HEK293 (cell line): ENCODE data around the gene CNOT6L.

ENCODE experiments used
- CTCF ChIA-PET: fragments of 350-600 bp; formaldehyde crosslinking; extraction: SDS; loops from one replicate; lab custom pipeline; 2021; ENCODE audit warnings: antibody characterized with exemption; lab: Yijun Ruan, JAX
- POLR2A ChIA-PET: fragments of 300-600 bp; formaldehyde crosslinking; extraction: SDS; loops from one replicate; lab custom pipeline; 2020; ENCODE audit warnings: antibody characterized with exemption, inconsistent platforms; lab: Yijun Ruan, JAX
- H3K27ac ChIP-seq: fragments of 200-500 bp; sonication (Bioruptor generic); 2 replicates; pipeline ENCODE4 v1.5.1; 2014; ENCODE audit warnings: low read depth, low read length, control low read depth, inconsistent platforms; ENCODE audit errors: extremely low read depth
- H3K36me3 ChIP-seq, 2 experiments: fragments of 200-500 bp in 1 of 2; sonication (Bioruptor generic) in 1 of 2; 1 replicate in 1 of 2; 2 replicates in 1 of 2; pipeline ENCODE4 v1.5.1; 2014 to 2017; ENCODE audit warnings: inconsistent platforms in 2 of 2, low read length in 2 of 2; ENCODE audit not compliant: control insufficient read depth in 2 of 2, insufficient read depth in 1 of 2
- H3K4me1 ChIP-seq: fragments of 200-500 bp; sonication (Bioruptor generic); 2 replicates; pipeline ENCODE4 v1.5.1; 2014; ENCODE audit warnings: mild to moderate bottlenecking, low read length, inconsistent platforms; ENCODE audit not compliant: control insufficient read depth, insufficient read depth
- H3K4me3 ChIP-seq: 2 replicates; pipeline ENCODE4 v1.5.1; 2011; ENCODE audit warnings: low read depth, mild to moderate bottlenecking, control low read depth, low read length, moderate library complexity
- H3K9me3 ChIP-seq: fragments of 200-500 bp; sonication (Bioruptor generic); 2 replicates; pipeline ENCODE4 v1.5.1; 2014; ENCODE audit warnings: low read depth, low read length, inconsistent platforms; ENCODE audit not compliant: control insufficient read depth, insufficient read depth
- MYNN ChIP-seq: fragments of 450-650 bp; formaldehyde crosslinking; IDR thresholded peaks from 2 replicates; pipeline ENCODE4 v1.5.1; 2016; ENCODE audit warnings: missing biosample characterization, missing genetic modification characterization, borderline replicate concordance
- SCRT1 ChIP-seq: fragments of 450-650 bp; formaldehyde crosslinking; IDR thresholded peaks from 2 replicates; pipeline ENCODE4 v1.5.1; 2016; ENCODE audit warnings: missing biosample characterization, missing genetic modification characterization, borderline replicate concordance
- SP7 ChIP-seq: fragments of 450-650 bp; formaldehyde crosslinking; IDR thresholded peaks from 2 replicates; pipeline ENCODE4 v1.5.1; 2016; ENCODE audit warnings: missing biosample characterization, missing genetic modification characterization
- ZBTB20 ChIP-seq: fragments of 450-650 bp; formaldehyde crosslinking; IDR thresholded peaks from 2 replicates; pipeline ENCODE4 v1.5.1; 2016; ENCODE audit warnings: missing biosample characterization, missing genetic modification characterization
- ZBTB21 ChIP-seq: fragments of 450-650 bp; formaldehyde crosslinking; IDR thresholded peaks from 2 replicates; pipeline ENCODE4 v1.5.1; 2017; ENCODE audit warnings: missing biosample characterization, missing genetic modification characterization
- ZBTB48 ChIP-seq: fragments of 450-650 bp; formaldehyde crosslinking; IDR thresholded peaks from 2 replicates; pipeline ENCODE4 v1.5.1; 2016; ENCODE audit warnings: missing biosample characterization, missing genetic modification characterization
- ZBTB6 ChIP-seq: fragments of 450-650 bp; formaldehyde crosslinking; IDR thresholded peaks from 2 replicates; pipeline ENCODE4 v1.5.1; 2017; ENCODE audit warnings: missing biosample characterization, missing genetic modification characterization
- ZBTB8A ChIP-seq: fragments of 450-650 bp; formaldehyde crosslinking; IDR thresholded peaks from 2 replicates; pipeline ENCODE4 v1.5.1; 2016; ENCODE audit warnings: missing biosample characterization, missing genetic modification characterization
- ZEB2 ChIP-seq: fragments of 450-650 bp; formaldehyde crosslinking; IDR thresholded peaks from 2 replicates; pipeline ENCODE4 v1.5.1; 2016; ENCODE audit warnings: missing biosample characterization, missing genetic modification characterization
- ZNF140 ChIP-seq: fragments of 450-650 bp; formaldehyde crosslinking; IDR thresholded peaks from 2 replicates; pipeline ENCODE4 v1.5.1; 2016; ENCODE audit warnings: missing biosample characterization, missing genetic modification characterization
- ZNF223 ChIP-seq: fragments of 450-650 bp; formaldehyde crosslinking; IDR thresholded peaks from 2 replicates; pipeline ENCODE4 v1.5.1; 2016; ENCODE audit warnings: missing biosample characterization, missing genetic modification characterization
- ZNF266 ChIP-seq: fragments of 450-650 bp; formaldehyde crosslinking; IDR thresholded peaks from 2 replicates; pipeline ENCODE4 v1.5.1; 2016; ENCODE audit warnings: missing biosample characterization, missing genetic modification characterization, low read depth
- ZNF280C ChIP-seq: fragments of 450-650 bp; formaldehyde crosslinking; IDR thresholded peaks from 2 replicates; pipeline ENCODE4 v1.5.1; 2016; ENCODE audit warnings: missing biosample characterization, missing genetic modification characterization
- ZNF391 ChIP-seq: fragments of 450-650 bp; formaldehyde crosslinking; IDR thresholded peaks from 2 replicates; pipeline ENCODE4 v1.5.1; 2016; ENCODE audit warnings: low read depth, missing biosample characterization, missing genetic modification characterization, borderline replicate concordance
- ZNF501 ChIP-seq: fragments of 450-650 bp; formaldehyde crosslinking; IDR thresholded peaks from 2 replicates; pipeline ENCODE4 v1.5.1; 2016; ENCODE audit warnings: missing biosample characterization, missing genetic modification characterization
- ZNF510 ChIP-seq: fragments of 450-650 bp; formaldehyde crosslinking; IDR thresholded peaks from 2 replicates; pipeline ENCODE4 v1.5.1; 2018; ENCODE audit warnings: mild to moderate bottlenecking, missing genetic modification characterization, missing biosample characterization; ENCODE audit not compliant: insufficient replicate concordance
- ZNF561 ChIP-seq: fragments of 450-650 bp; IDR thresholded peaks from 2 replicates; pipeline ENCODE4 v1.5.1; 2018; ENCODE audit warnings: missing biosample characterization, missing genetic modification characterization, borderline replicate concordance
- ZNF571 ChIP-seq: fragments of 450-650 bp; formaldehyde crosslinking; IDR thresholded peaks from 2 replicates; pipeline ENCODE4 v1.5.0; 2017; ENCODE audit warnings: missing biosample characterization, missing genetic modification characterization
- ZNF585B ChIP-seq: fragments of 450-650 bp; formaldehyde crosslinking; IDR thresholded peaks from 2 replicates; pipeline ENCODE4 v1.5.1; 2016; ENCODE audit warnings: missing biosample characterization, missing genetic modification characterization
- ZNF600 ChIP-seq: fragments of 450-650 bp; formaldehyde crosslinking; IDR thresholded peaks from 2 replicates; pipeline ENCODE4 v1.5.1; 2016; ENCODE audit warnings: missing biosample characterization, missing genetic modification characterization
- ZNF624 ChIP-seq: fragments of 450-650 bp; formaldehyde crosslinking; IDR thresholded peaks from 2 replicates; pipeline ENCODE4 v1.5.1; 2017; ENCODE audit warnings: missing biosample characterization, missing genetic modification characterization
- ZNF629 ChIP-seq: fragments of 450-650 bp; formaldehyde crosslinking; IDR thresholded peaks from 2 replicates; pipeline ENCODE4 v1.5.1; 2017; ENCODE audit warnings: missing biosample characterization, missing genetic modification characterization
- ZNF670 ChIP-seq: fragments of 450-650 bp; formaldehyde crosslinking; IDR thresholded peaks from 2 replicates; pipeline ENCODE4 v1.5.1; 2016; ENCODE audit warnings: missing biosample characterization, missing genetic modification characterization, low read depth
- ZNF707 ChIP-seq: fragments of 450-650 bp; formaldehyde crosslinking; IDR thresholded peaks from 2 replicates; pipeline ENCODE4 v1.5.1; 2016; ENCODE audit warnings: missing biosample characterization, missing genetic modification characterization
- ZNF747 ChIP-seq: fragments of 450-650 bp; formaldehyde crosslinking; IDR thresholded peaks from 2 replicates; pipeline ENCODE4 v1.5.1; 2016; ENCODE audit warnings: missing biosample characterization, missing genetic modification characterization
- ZNF777 ChIP-seq: fragments of 450-650 bp; formaldehyde crosslinking; IDR thresholded peaks from 2 replicates; pipeline ENCODE4 v1.5.1; 2017; ENCODE audit warnings: missing biosample characterization, missing genetic modification characterization, borderline replicate concordance
- ZNF791 ChIP-seq: fragments of 450-650 bp; formaldehyde crosslinking; IDR thresholded peaks from 2 replicates; pipeline ENCODE4 v1.5.1; 2016; ENCODE audit warnings: missing biosample characterization, missing genetic modification characterization
- ZNF792 ChIP-seq: fragments of 450-650 bp; formaldehyde crosslinking; IDR thresholded peaks from 2 replicates; pipeline ENCODE4 v1.5.1; 2016; ENCODE audit warnings: missing biosample characterization, missing genetic modification characterization
- ZSCAN5A ChIP-seq: fragments of 450-650 bp; formaldehyde crosslinking; IDR thresholded peaks from 2 replicates; pipeline ENCODE4 v1.5.1; 2016; ENCODE audit warnings: missing biosample characterization, missing genetic modification characterization
- TF ChIP-seq, protein P1 (sequence below): IDR thresholded peaks from 2 replicates; pipeline ENCODE4 v1.6.1; 2011; ENCODE audit warnings: mild to moderate bottlenecking, low read depth, low read length, borderline replicate concordance
- TF ChIP-seq, protein P2 (sequence below): fragments of 450-650 bp; formaldehyde crosslinking; IDR thresholded peaks from 2 replicates; pipeline ENCODE4 v1.5.1; 2016; ENCODE audit warnings: missing biosample characterization, missing genetic modification characterization, borderline replicate concordance

CNOT6L gene

GRCh38 chr4:77818602-77819403 lies at the start of gene CNOT6L:
Gene CNOT6L, minus strand, starts transcription at chr4:77819368. Its CDS starts 60 bp downstream, at chr4:77819308.
- peak within 1 kb of the TSS; percentile 80 for H3K4me3 ChIP-seq
- CTCF ChIA-PET: interaction anchor here (0.6 to 1.3 kb wide), 2 partner anchors 18 to 123 kb away, joined by 4 to 5 read pairs; no protein-coding TSS in a partner anchor
- H3K9me3 ChIP-seq: no peaks in the 10 kb centered on the region
- 0 out of 2 replicates have a peak, but pooled peaks cover 3% of the 10 kb centered on the region for H3K4me1 ChIP-seq
- POLR2A ChIA-PET: interaction anchor here (0.7 to 1.8 kb wide), 2 partner anchors 43 to 240 kb away, joined by 3 to 11 read pairs; partner anchors contain the start of gene MRPL1
- H3K27ac ChIP-seq: peak within 1 kb of the TSS; percentile 92
- no peaks in the 10 kb centered on the region for H3K36me3 ChIP-seq
- TF ChIP-seq ZNF707 (tag by site-specific recombination): no peak
- TF ChIP-seq ZNF600: peak; percentile 15; the same call in 1 of the 2 replicates
- no peak for TF ChIP-seq ZBTB8A (tag by site-specific recombination)
- TF ChIP-seq ZNF501 (tag by site-specific recombination): no peak
- TF ChIP-seq ZNF391: no peak
- TF ChIP-seq ZNF561 (tag by site-specific recombination): no peak; the same call in 1 of the 2 replicates
- no peak for TF ChIP-seq MYNN (tag by site-specific recombination)
- 0 out of 2 replicates have a peak, but pooled peaks have one; percentile 24 for TF ChIP-seq SP7 (tag by site-specific recombination)
- TF ChIP-seq ZNF624 (tag by site-specific recombination): no peak
- TF ChIP-seq ZNF670 (tag by site-specific recombination): no peak
- no peak for TF ChIP-seq ZNF510 (tag by site-specific recombination)
- no peak for TF ChIP-seq ZNF585B (tag by site-specific recombination)
- peak; percentile 51; the same call in 1 of the 2 replicates for TF ChIP-seq ZNF777 (tag by site-specific recombination)
- TF ChIP-seq ZNF266 (tag by site-specific recombination): no peak
- 0 out of 2 replicates have a peak, but pooled peaks have one; percentile 12 for TF ChIP-seq ZNF629 (tag by site-specific recombination)
- no peak for TF ChIP-seq ZNF792
- no peak for TF ChIP-seq ZBTB21
- no peak for TF ChIP-seq ZNF223 (tag by site-specific recombination)
- no peak for TF ChIP-seq ZNF140 (tag by site-specific recombination)
- peak; percentile 23; the same call in 1 of the 2 replicates for TF ChIP-seq ZBTB20 (tag by site-specific recombination)
- no peak for TF ChIP-seq ZNF280C (tag by site-specific recombination)
- TF ChIP-seq ZEB2: peak; percentile 54; the same call in 1 of the 2 replicates
- TF ChIP-seq ZBTB48 (tag by site-specific recombination): no peak; the same call in 1 of the 2 replicates
- no peak for TF ChIP-seq SCRT1
- TF ChIP-seq ZNF747: no peak
- no peak for TF ChIP-seq ZNF791 (tag by site-specific recombination)
- no peak for TF ChIP-seq ZSCAN5A (tag by site-specific recombination)
- TF ChIP-seq ZBTB6 (tag by site-specific recombination): no peak
- TF ChIP-seq ZNF571: no peak
- TF ChIP-seq, protein P1, sequence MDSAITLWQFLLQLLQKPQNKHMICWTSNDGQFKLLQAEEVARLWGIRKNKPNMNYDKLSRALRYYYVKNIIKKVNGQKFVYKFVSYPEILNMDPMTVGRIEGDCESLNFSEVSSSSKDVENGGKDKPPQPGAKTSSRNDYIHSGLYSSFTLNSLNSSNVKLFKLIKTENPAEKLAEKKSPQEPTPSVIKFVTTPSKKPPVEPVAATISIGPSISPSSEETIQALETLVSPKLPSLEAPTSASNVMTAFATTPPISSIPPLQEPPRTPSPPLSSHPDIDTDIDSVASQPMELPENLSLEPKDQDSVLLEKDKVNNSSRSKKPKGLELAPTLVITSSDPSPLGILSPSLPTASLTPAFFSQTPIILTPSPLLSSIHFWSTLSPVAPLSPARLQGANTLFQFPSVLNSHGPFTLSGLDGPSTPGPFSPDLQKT: no peak
- TF ChIP-seq, protein P2, sequence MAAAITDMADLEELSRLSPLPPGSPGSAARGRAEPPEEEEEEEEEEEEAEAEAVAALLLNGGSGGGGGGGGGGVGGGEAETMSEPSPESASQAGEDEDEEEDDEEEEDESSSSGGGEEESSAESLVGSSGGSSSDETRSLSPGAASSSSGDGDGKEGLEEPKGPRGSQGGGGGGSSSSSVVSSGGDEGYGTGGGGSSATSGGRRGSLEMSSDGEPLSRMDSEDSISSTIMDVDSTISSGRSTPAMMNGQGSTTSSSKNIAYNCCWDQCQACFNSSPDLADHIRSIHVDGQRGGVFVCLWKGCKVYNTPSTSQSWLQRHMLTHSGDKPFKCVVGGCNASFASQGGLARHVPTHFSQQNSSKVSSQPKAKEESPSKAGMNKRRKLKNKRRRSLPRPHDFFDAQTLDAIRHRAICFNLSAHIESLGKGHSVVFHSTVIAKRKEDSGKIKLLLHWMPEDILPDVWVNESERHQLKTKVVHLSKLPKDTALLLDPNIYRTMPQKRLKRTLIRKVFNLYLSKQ (tag by site-specific recombination): no peak
